ENCODE data around the gene GALK2.
"Not testable (repeated sequence)": the region's sequence is repeated elsewhere in the genome, so short reads cannot be mapped to it uniquely, and the experiment has no call there.

The GALK2 gene

DNA sequence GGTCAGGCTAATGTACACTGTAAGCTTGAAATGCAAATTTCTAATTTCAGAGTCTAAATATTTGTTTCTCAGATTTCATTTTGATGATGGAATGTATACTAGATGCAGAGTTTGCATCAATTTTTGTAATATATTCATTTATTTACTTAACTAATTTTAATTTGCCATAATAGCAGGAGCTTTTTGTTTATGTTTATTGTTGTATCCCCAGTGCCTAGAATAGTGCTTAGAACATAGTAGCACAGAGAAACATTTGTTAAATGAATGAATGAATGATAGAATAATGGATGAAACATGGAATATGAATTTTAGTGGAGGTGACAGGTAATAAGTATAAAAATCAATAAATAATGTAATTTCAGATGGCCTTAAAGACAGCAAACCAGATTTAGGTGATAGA lies 5.2 kb upstream of the GALK2 start:
- no peak for DNase-seq (ENCODE audit: low spot score)

DNA sequence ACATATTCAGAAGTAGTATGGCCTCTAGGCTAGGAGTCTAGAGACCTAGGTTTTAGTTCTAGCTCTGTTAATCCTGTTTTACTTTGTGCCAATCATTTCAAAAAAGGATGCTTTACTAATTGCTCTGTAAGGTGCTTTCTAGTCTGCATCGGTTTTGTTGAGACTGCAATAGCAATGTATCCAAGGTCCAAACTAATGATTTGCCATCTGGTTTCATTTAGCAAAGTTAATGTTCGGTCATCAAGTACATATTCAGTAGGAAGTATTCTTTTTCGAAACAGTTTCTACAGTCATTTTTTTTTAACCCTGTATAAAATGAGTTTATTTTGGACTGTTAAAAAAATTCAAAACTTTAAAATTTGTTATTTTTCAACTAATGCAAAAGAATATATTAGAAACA lies 2.0 kb upstream of the GALK2 start:
- no peak for DNase-seq (ENCODE audit: low spot score)

DNA sequence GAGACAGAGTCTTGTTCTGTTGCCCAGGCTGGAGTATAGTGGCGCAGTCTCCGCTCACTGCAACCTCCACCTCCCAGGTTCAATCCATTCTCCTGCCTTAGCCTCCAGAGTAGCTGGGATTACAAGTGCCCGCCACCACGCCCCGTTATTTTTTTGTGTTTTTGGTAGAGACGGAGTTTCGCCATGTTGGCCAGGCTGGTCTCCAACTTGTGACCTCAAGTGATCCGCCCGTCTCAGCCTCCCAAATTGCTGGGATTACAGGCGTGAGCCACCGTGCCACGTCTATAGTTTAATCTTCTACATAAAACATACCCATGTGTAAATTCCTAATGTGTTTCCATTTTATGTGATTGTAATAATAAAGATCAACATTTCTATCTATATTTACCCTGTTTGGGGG lies 1.7 kb downstream of the GALK2 start:
- DNase-seq (ENCODE audit: low spot score): no peak

GRCh38 chr15:49174902-49175301 lies 4.9 kb downstream of the GALK2 start:
- no peak for DNase-seq (ENCODE audit: low spot score)

GRCh38 chr15:49175582-49176397 lies 5.7 kb downstream of the GALK2 start:
- not testable (repeated sequence) for DNase-seq (ENCODE audit: low spot score)

GRCh38 chr15:49178497-49178896 lies 8.4 kb downstream of the GALK2 start:
- DNase-seq (ENCODE audit: low spot score): no peak

GRCh38 chr15:49179433-49180190 lies 9.6 kb downstream of the GALK2 start:
- DNase-seq (ENCODE audit: low spot score): no peak

DNA sequence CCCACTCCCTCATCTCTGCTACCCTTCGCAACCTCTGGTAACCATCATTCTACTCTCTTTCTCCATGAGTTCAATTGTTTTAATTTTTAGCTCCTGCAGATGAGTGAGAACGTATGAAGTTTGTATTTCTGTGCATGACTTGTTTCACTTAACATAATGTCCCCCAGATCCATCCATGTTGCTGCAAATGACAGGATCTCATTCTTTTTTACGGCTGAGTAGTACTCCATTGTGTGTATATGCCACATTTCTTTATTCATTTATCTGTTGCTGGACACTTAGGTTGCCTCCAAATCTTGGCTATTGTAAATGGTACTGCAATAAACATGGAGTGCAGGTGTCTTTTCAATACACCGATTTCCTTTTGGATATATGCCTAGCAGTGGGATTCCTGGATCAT lies 12.1 kb downstream of the GALK2 start:
- DNase-seq (ENCODE audit: low spot score): no peak

- not testable (repeated sequence) for DNase-seq (ENCODE audit: low spot score)
Observed at GRCh38 chr15:49183741-49184140, 13.7 kb downstream of the GALK2 start.

DNA sequence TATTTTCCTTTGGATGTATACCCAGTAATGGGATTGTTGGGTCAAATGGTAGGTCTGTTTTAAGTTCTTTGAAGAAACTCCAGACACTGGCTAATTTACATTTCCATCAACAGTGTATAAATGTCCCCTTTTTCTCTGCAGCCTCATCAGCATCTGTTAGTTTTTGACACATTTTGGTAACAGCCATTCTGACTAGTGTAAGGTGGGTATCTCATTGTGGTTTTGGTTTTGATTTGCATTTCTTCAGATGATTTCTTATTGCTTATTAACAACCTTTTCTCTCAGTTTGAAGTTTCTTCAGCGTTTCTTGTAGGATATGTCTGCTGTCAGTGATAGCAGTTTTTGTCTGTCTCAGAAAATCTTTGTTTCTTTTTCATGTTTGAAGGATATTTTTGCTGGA lies 15.4 kb downstream of the GALK2 start:
- no peak for DNase-seq (ENCODE audit: low spot score)

DNA sequence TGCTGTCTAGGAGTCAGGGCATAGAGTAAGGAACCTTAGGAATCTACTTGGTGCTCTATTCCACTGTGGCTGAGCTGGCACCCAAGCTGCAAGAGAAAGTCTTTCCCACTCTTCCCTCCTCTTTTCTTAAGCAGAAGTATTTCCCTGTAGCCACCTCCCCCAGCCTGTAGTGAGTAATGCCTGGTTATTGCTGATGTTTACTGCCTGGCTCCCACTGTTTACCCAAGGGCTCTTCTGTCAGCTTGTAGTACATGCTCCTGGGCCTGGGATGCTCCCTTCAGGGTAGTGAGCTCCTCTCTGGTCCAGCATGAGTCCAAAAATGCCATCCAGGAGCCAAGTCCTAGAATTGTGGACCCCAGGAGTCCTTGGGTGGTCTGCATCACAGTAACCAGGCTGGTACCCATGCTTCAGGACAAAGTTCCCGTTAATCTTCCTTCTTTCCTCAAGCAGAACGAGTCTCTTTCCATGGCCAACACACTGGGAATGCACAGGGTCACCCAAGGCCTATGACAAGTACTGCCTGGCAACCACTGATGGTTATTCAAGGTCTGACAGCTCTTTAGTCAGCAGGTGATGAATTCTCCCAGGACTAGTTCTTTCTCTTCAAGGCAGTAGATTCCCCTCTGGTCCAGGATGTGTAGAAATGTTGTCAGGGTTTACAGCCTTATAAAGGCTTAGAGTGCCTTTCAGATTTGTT lies 17.6 kb downstream of the GALK2 start:
- no peak for DNase-seq (ENCODE audit: low spot score)

- DNase-seq (ENCODE audit: low spot score): no peak
Observed at GRCh38 chr15:49188933-49189332, 18.9 kb downstream of the GALK2 start.

- no peak for DNase-seq (ENCODE audit: low spot score)
Observed at GRCh38 chr15:49189631-49190030, 19.6 kb downstream of the GALK2 start.

- peak; percentile 11 for DNase-seq (ENCODE audit: low spot score)
Observed at GRCh38 chr15:49190586-49190985, 20.5 kb downstream of the GALK2 start.

DNA sequence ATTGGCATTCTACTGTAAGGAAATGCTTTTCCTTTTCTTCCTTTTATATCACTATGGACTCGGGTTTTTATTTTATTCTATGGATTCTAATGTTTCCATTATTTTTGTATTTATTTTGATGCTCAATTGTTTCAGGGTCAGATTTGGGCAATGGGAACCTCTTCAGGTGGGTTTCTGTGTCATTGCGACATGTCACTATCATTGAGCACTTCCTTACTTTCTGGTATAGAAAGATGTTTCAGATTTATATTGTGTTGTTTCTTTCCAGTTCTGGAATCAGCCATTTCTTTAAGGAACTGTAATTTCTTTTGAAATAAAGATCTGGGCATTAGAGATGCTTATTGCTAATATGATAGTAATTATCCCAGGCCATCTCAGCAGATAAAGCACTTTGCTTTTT lies 21.8 kb downstream of the GALK2 start:
- no peak for DNase-seq (ENCODE audit: low spot score)

GRCh38 chr15:49196856-49197255 lies 26.8 kb downstream of the GALK2 start:
- DNase-seq (ENCODE audit: low spot score): no peak

DNA sequence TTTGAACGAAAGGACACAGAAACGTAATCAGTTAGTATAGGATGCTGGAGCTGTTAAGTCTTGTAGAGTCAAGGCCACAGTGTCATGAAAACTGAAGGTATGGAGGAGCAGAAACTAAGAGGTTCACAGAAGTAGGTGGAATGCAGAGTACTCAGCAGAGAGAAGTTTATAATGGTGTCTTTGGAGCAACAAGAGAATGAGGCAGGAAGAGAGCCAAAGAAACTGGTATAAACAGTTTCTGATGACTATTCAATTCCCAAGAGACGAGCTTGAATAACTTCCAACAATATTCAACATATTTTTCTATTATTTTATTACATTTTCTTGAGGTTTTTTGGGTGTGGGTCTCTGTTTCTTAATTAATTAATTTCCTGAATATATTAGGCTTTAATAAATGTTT lies 29.6 kb downstream of the GALK2 start:
- DNase-seq (ENCODE audit: low spot score): no peak

DNA sequence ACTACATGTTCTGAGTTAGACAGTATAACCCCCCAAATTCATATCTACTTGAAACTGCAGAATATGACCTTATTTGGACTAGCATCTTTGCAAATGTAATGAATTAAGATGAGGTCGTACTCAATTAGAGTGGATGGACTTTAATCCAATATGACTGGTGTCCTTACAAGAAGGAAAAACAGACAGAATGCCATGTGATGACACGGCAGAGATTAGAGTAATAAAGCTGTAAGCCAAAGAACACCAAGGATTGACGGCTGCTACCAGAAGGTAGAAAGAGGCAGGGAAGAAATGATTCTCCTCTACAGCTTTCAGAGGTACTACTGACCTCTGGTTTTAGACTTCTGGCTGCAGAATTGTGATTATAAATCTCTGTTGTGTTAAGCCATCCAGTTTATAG lies 30.3 kb downstream of the GALK2 start:
- no peak for DNase-seq (ENCODE audit: low spot score)

DNA sequence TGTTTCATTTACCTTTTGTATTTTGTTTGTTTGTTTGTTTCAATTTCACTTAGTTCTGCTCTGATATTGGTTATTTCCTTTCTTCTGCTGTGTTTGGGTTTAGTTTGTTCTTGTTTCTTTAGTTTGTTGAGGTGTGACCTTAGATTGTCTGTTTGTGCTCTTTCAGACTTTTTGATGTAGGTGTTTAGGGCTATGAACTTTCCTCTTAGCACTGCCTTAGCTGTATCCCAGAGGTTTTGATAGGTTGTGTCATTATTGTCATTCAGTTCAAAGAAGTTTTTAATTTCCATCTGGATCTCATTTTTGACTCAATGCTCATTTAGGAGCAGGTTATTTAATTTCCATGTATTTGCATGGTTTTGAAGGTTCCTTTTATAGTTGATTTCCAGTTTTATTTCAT lies 38.1 kb downstream of the GALK2 start:
- not testable (repeated sequence) for DNase-seq (ENCODE audit: low spot score)

DNA sequence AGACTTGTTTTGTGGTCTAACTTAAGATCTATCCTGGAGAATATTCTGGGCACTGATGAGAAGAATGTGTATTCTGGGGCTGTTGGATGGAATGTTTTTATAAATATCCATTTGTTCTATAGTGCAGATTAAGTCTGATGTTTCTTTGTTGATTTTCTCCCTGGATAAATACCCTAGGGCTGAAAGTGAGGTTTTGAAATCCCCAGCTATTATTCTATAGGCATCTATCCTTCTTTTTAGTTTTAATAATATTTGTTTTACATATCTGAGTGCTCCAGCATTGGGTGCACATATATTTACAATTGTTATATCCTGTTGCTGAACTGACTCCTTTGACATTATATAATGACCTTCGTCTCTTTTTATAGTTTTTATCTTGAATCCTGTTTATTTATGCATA lies 42.9 kb downstream of the GALK2 start:
- DNase-seq (ENCODE audit: low spot score): no peak

DNA sequence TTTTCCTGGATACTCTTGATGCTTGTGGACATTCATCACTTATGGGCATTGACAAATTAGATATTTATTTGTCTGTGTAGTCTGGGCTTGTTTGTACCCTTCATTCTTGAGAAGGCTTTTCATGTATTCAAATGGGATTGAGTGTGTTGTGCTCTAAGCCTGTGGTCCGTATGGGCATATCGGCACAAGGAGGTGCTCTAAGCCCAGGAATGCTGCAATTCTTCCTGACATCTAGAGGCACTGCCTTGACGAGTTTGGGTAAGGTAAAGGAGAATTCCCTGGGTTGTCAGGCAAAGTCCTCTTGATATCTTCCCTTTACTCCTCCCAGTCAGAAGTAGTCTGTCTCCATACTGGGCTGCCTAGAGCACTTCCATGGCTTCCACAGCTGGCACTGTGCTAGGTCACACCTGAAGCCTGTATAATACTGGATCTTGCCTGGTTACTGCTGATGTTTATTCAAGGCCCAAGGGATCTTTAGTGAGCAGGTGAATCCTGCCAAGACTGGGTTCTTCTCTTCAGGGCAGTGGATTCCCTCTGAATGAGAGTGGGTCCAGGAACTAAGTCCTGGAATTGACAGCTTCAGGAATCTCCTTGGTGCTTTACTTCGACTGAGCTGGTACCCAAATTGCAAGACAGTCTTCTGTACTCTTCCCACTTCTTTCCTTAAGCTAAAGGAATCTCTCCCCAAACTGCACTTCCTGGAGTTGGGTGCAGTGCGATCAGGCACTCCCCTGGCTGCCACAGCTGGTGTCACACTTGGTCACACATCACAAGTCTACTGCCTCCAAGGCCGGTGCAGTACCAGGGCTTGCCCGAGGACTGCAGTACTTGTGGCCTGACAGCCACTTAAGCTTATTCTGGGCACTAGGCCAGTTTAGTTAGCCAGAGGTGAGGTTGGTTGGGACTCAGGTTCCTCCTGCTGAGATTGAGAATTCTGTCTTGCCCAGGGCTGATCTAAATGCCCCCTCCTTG lies 46.0 kb downstream of the GALK2 start:
- DNase-seq (ENCODE audit: low spot score): peak; percentile 75

Measured in NAMALWA (cell line).